C4-2B (cell line): ENCODE results near the gene MATR3.

Source experiments
- ZFX ChIP-seq: fragments of 450-650 bp; IDR thresholded peaks from 2 replicates; pipeline ENCODE4 v1.6.1; 2017
- TF ChIP-seq, protein P1 (sequence below): fragments of 450-650 bp; conservative IDR thresholded peaks from 2 replicates; pipeline ENCODE4 v1.5.1; 2017; ENCODE audit warnings: mild to moderate bottlenecking

DNA sequence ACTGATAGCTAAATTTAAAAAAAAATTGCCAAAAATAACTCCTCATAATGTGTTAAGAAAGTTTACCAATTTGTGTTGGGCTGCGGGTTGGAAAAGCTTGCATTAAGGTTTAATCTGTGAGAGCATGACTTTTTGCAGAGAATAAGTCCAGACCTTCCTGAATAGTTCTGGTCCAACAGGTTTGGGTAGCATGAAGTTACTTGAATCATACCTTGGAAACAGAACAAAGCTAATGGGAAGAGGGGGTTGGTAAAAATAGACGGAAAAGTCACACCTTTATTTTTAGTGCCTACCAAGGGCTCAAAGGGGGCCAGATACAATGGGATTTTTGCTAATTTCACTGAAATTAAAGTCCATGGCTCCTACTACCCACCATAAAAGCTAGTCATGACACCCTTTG lies 17.1 kb upstream of the MATR3 start:
- TF ChIP-seq, protein P1, sequence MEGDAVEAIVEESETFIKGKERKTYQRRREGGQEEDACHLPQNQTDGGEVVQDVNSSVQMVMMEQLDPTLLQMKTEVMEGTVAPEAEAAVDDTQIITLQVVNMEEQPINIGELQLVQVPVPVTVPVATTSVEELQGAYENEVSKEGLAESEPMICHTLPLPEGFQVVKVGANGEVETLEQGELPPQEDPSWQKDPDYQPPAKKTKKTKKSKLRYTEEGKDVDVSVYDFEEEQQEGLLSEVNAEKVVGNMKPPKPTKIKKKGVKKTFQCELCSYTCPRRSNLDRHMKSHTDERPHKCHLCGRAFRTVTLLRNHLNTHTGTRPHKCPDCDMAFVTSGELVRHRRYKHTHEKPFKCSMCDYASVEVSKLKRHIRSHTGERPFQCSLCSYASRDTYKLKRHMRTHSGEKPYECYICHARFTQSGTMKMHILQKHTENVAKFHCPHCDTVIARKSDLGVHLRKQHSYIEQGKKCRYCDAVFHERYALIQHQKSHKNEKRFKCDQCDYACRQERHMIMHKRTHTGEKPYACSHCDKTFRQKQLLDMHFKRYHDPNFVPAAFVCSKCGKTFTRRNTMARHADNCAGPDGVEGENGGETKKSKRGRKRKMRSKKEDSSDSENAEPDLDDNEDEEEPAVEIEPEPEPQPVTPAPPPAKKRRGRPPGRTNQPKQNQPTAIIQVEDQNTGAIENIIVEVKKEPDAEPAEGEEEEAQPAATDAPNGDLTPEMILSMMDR, result no peak
- no peak for TF ChIP-seq ZFX
